ENCODE data around the gene PRKN.

The PRKN gene

DNA sequence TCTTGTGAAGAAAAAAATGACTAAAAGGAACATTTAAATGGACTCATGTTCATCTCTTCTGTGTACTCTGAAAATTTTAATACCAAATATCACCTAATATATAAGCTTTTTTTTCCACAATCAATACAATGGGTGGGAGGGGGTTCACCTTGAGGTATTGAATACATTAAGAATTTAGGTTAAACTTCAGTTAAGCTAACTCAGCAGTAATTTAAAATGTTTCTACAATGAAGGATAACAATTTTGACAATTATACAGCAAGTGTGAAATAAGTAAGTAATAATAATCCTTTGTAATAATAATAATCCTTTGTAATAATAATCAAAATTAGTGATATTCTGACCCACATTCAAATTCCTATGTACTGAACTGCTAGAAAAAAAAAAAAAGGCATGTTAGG is 136.0 kb downstream of the PRKN start:
- Histone ChIP-seq H3K36me3 (ENCODE audit: control insufficient read depth, insufficient read depth, low read length) (no peaks in the 10 kb centered on the region), H3K27ac (ENCODE audit: low read depth, low read length) (no peak overlapping the region), H3K9me3 (ENCODE audit: control insufficient read depth, insufficient read depth, low read depth, low read length) (no peaks in the 10 kb centered on the region), H3K27me3 (ENCODE audit: control insufficient read depth, insufficient read depth, low read length) (no peaks in the 10 kb centered on the region), H3K9ac (ENCODE audit: low read length) (no peak overlapping the region), H3K4me3 (ENCODE audit: low read depth, low read length) (no peak overlapping the region), H3K4me1 (ENCODE audit: control insufficient read depth, insufficient read depth, low read length) (no peaks in the 10 kb centered on the region)

DNA sequence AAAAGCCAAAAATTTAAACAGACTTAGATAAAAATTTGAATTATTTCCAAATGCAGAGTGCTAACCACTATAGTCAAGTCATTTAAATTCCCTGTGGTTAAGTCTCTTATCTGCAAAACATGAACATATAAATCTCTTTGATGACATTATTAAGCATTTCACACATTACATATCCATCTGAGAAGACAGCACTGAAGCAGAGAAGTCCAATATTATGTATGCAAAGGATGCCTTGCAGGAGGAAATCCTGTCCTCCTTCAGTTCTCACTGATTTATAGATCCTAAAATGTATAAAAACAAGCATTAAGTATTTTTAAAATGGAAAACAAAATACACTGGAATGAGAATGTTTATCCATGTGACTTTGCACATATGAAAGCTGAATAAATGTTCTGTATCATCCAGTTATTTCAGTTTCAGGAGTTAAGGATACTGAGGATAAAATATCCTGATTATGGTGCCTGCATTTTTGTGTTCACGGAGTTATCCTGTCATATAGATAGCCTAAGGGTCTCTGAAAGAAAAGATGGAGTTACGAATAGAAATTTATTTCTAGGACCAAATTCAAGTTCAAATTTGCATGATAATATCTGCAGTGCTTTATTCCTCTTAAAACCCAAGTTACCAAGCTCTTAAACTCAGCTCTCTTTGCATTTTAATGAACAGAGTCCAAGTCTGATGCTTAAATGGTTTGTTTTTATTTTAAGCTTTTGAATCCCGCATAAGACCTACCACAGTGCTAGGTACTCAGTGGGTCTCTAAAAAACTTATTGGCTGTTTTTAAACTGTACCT is 145.4 kb downstream of the PRKN start:
- no peaks in the 10 kb centered on the region for H3K27me3 ChIP-seq (ENCODE audit: control insufficient read depth, insufficient read depth, low read length)
- H3K4me1 ChIP-seq (ENCODE audit: control insufficient read depth, insufficient read depth, low read length): peaks cover 3% of the 10 kb centered on the region; the same call in 1 of the 2 replicates
- H3K4me3 ChIP-seq (ENCODE audit: low read depth, low read length): no peak overlapping the region
- H3K27ac ChIP-seq (ENCODE audit: low read depth, low read length): no peak overlapping the region
- no peaks in the 10 kb centered on the region for H3K9me3 ChIP-seq (ENCODE audit: control insufficient read depth, insufficient read depth, low read depth, low read length)
- no peaks in the 10 kb centered on the region for H3K36me3 ChIP-seq (ENCODE audit: control insufficient read depth, insufficient read depth, low read length)
- no peak overlapping the region for H3K9ac ChIP-seq (ENCODE audit: low read length)

DNA sequence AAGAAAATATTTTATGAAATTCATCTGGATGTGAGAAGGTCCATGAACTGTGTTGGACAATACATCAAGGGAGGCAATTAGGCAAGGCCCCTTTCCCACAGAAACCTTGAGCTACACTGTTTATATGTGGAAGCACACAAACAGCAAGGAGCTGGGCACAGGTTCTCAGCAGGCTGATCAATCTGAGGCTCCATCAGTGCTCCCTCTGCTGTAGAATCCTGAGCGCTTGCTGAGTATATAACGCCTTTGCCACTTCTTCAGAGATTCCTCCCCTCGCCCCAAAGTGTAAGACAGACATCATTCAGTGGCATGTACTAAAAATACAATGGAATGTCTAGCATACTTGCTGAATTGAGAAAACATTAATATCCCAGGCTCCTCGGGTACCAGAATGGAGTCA is 146.9 kb downstream of the PRKN start:
- no peaks in the 10 kb centered on the region for H3K9me3 ChIP-seq (ENCODE audit: control insufficient read depth, insufficient read depth, low read depth, low read length)
- no peaks in the 10 kb centered on the region for H3K27me3 ChIP-seq (ENCODE audit: control insufficient read depth, insufficient read depth, low read length)
- peaks cover 3% of the 10 kb centered on the region; the same call in 1 of the 2 replicates for H3K4me1 ChIP-seq (ENCODE audit: control insufficient read depth, insufficient read depth, low read length)
- H3K36me3 ChIP-seq (ENCODE audit: control insufficient read depth, insufficient read depth, low read length): no peaks in the 10 kb centered on the region
- H3K4me3 ChIP-seq (ENCODE audit: low read depth, low read length): no peak overlapping the region
- no peak overlapping the region for H3K27ac ChIP-seq (ENCODE audit: low read depth, low read length)
- no peak overlapping the region for H3K9ac ChIP-seq (ENCODE audit: low read length)

DNA sequence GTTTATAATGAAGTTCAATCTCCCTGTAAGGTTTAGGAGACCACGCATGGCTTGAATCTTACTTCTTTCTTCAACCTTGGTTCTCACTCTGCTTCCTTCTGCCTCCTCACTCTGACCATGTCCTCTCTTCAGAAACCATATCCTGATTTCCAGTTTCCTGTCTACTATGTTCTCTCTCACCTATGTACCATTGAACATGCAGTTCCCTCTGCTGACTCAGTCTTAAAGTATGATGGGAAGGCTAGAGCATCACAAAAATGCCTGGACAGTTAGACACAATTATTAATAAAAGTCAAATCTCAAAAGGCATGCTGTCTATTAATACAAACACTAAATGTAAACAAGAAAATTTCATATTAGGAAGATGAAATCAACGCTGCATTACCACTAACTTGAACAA is 151.6 kb downstream of the PRKN start:
- H3K27me3 ChIP-seq (ENCODE audit: control insufficient read depth, insufficient read depth, low read length): no peaks in the 10 kb centered on the region
- H3K4me1 ChIP-seq (ENCODE audit: control insufficient read depth, insufficient read depth, low read length): no peaks in the 10 kb centered on the region
- H3K4me3 ChIP-seq (ENCODE audit: low read depth, low read length): no peak overlapping the region
- no peaks in the 10 kb centered on the region for H3K9me3 ChIP-seq (ENCODE audit: control insufficient read depth, insufficient read depth, low read depth, low read length)
- no peaks in the 10 kb centered on the region for H3K36me3 ChIP-seq (ENCODE audit: control insufficient read depth, insufficient read depth, low read length)
- H3K27ac ChIP-seq (ENCODE audit: low read depth, low read length): no peak overlapping the region
- H3K9ac ChIP-seq (ENCODE audit: low read length): no peak overlapping the region

DNA sequence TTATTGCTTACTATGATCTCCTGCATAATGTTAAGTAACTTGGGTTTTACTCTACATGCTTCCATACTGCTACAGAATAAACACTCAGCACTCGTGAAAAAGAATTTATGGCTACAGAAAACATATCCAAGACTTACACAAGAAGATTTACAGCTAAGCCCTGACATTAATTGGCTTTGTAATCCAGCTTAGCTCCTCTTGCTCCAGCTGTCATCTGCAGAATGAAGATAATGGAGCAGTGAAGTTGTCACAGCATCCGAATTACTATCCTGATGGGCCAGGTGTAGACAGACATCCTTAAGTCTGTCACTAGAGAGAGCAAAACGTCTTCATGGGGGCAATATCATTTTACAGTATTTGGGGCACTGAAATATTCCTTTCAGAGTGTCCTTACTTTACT is 155.3 kb downstream of the PRKN start:
- Histone ChIP-seq H3K9me3 (ENCODE audit: control insufficient read depth, insufficient read depth, low read depth, low read length) (peaks cover 8% of the 10 kb centered on the region; the same call in 1 of the 2 replicates), H3K27me3 (ENCODE audit: control insufficient read depth, insufficient read depth, low read length) (no peaks in the 10 kb centered on the region), H3K27ac (ENCODE audit: low read depth, low read length) (no peak overlapping the region), H3K9ac (ENCODE audit: low read length) (no peak overlapping the region), H3K4me1 (ENCODE audit: control insufficient read depth, insufficient read depth, low read length) (no peaks in the 10 kb centered on the region), H3K4me3 (ENCODE audit: low read depth, low read length) (no peak overlapping the region), H3K36me3 (ENCODE audit: control insufficient read depth, insufficient read depth, low read length) (no peaks in the 10 kb centered on the region)

DNA sequence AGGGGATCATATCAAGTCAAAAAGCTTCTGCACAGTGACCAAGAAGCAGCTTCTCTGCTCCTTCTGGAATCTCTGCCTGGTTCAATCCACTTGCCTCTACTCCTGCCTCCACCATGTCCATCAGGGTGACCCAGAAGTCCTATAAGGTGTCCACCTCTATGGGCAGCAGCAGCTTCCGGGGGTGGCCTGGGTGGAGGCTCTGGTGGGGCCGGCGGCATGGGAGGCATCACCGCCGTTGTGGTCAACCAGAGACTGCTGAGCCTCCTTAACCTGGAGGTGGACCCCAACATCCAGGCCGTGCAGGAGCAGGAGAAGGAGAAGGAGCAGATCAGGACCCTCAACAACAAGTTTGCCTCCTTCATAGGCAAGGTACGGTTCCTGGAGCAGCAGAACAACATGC is 159.3 kb downstream of the PRKN start:
- Histone ChIP-seq H3K27ac (ENCODE audit: low read depth, low read length) (no peak overlapping the region), H3K9me3 (ENCODE audit: control insufficient read depth, insufficient read depth, low read depth, low read length) (peaks cover 11% of the 10 kb centered on the region; the same call in 1 of the 2 replicates), H3K4me3 (ENCODE audit: low read depth, low read length) (no peak overlapping the region), H3K4me1 (ENCODE audit: control insufficient read depth, insufficient read depth, low read length) (no peaks in the 10 kb centered on the region), H3K36me3 (ENCODE audit: control insufficient read depth, insufficient read depth, low read length) (no peaks in the 10 kb centered on the region), H3K27me3 (ENCODE audit: control insufficient read depth, insufficient read depth, low read length) (no peaks in the 10 kb centered on the region), H3K9ac (ENCODE audit: low read length) (no peak overlapping the region)

DNA sequence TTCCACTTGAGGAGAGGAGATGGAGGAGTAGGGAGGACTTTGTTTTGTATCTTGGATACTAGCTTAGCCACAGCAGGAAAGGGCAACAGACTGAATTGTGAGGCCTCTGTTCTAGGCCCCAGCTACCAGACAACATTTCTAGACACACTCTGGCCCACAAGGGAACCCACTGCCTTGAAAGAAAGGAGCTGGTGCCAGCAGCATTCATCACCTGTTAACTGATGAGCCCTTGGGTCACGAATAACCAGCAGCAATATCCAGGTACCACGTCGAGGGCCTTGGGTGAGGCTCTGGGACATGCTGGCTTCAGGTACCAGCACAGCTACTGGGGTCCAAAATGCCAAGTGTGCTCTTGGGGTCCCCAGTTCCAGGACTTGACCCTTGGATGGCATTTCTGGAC is 165.5 kb downstream of the PRKN start:
- no peaks in the 10 kb centered on the region for H3K36me3 ChIP-seq (ENCODE audit: control insufficient read depth, insufficient read depth, low read length)
- H3K4me3 ChIP-seq (ENCODE audit: low read depth, low read length): no peak overlapping the region
- no peak overlapping the region for H3K9ac ChIP-seq (ENCODE audit: low read length)
- H3K27me3 ChIP-seq (ENCODE audit: control insufficient read depth, insufficient read depth, low read length): no peaks in the 10 kb centered on the region
- 0 out of 2 replicates have a peak, but pooled peaks cover 3% of the 10 kb centered on the region for H3K9me3 ChIP-seq (ENCODE audit: control insufficient read depth, insufficient read depth, low read depth, low read length)
- no peak overlapping the region for H3K27ac ChIP-seq (ENCODE audit: low read depth, low read length)
- no peaks in the 10 kb centered on the region for H3K4me1 ChIP-seq (ENCODE audit: control insufficient read depth, insufficient read depth, low read length)

DNA sequence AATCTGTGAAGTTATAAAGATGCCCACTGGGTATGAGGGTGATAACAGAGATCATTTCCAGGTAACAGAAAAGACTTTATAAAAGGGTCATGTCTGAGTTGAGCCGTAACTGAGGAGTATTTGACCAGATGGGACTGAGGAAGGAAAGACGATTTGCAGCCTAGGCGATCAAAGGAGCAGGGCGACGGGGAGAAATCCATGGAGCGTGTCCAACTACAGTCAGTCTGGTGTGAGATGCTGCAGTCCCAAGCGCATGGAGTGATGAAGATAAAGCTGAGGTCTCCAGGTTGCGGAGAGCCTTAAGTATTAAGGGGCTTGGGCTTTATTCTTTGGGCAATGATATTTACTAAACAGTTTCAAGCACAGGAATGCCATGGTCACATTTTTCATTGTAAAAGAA is 166.7 kb downstream of the PRKN start:
- H3K4me3 ChIP-seq (ENCODE audit: low read depth, low read length): no peak overlapping the region
- H3K9ac ChIP-seq (ENCODE audit: low read length): no peak overlapping the region
- no peaks in the 10 kb centered on the region for H3K27me3 ChIP-seq (ENCODE audit: control insufficient read depth, insufficient read depth, low read length)
- H3K9me3 ChIP-seq (ENCODE audit: control insufficient read depth, insufficient read depth, low read depth, low read length): 0 out of 2 replicates have a peak, but pooled peaks cover 3% of the 10 kb centered on the region
- no peaks in the 10 kb centered on the region for H3K4me1 ChIP-seq (ENCODE audit: control insufficient read depth, insufficient read depth, low read length)
- H3K27ac ChIP-seq (ENCODE audit: low read depth, low read length): no peak overlapping the region
- no peaks in the 10 kb centered on the region for H3K36me3 ChIP-seq (ENCODE audit: control insufficient read depth, insufficient read depth, low read length)

DNA sequence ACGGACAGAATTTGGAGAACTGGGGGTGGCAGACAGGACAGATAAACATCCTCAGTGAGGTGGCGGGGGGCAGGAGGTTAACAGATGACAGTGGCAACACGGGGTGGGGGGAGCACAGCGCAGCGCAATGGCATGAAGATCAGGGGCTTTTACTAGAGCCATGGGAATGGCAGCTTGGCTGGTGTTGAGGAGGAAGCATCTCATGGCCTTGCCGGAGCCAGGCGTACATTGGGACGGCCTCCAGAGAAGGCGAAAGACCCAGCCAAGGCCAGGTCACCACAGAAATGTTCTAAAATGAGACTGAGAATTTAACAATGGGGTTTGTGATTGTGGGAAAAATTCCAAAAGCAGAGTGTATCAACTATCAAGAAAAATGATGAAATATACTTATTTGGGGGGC is 173.0 kb downstream of the PRKN start:
- no peaks in the 10 kb centered on the region for H3K9me3 ChIP-seq (ENCODE audit: control insufficient read depth, insufficient read depth, low read depth, low read length)
- H3K9ac ChIP-seq (ENCODE audit: low read length): no peak overlapping the region
- H3K27me3 ChIP-seq (ENCODE audit: control insufficient read depth, insufficient read depth, low read length): no peaks in the 10 kb centered on the region
- no peaks in the 10 kb centered on the region for H3K36me3 ChIP-seq (ENCODE audit: control insufficient read depth, insufficient read depth, low read length)
- H3K27ac ChIP-seq (ENCODE audit: low read depth, low read length): no peak overlapping the region
- no peak overlapping the region for H3K4me3 ChIP-seq (ENCODE audit: low read depth, low read length)
- no peaks in the 10 kb centered on the region for H3K4me1 ChIP-seq (ENCODE audit: control insufficient read depth, insufficient read depth, low read length)

DNA sequence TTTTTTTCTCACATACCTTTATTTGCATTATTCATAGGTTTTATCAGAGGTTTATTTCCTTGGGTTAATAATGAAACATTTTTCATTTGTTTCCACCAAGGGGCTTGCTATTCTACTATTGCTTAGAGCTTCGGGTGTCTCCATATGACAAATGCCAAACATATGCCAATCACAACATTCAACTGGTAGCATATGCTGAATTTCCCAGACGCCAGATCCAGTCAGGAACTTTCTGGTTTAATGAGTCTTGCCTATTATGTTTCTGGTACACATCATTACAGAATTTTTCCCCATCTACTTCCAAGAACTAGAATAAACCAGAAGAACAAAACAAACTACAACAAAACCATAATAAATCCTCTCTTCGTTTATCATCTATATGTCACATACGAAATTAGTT is 180.7 kb downstream of the PRKN start:
- peaks cover 13% of the 10 kb centered on the region; the same call in 1 of the 2 replicates for H3K4me1 ChIP-seq (ENCODE audit: control insufficient read depth, insufficient read depth, low read length)
- no peaks in the 10 kb centered on the region for H3K9me3 ChIP-seq (ENCODE audit: control insufficient read depth, insufficient read depth, low read depth, low read length)
- no peak overlapping the region for H3K9ac ChIP-seq (ENCODE audit: low read length)
- no peak overlapping the region for H3K27ac ChIP-seq (ENCODE audit: low read depth, low read length)
- no peaks in the 10 kb centered on the region for H3K36me3 ChIP-seq (ENCODE audit: control insufficient read depth, insufficient read depth, low read length)
- H3K4me3 ChIP-seq (ENCODE audit: low read depth, low read length): no peak overlapping the region
- H3K27me3 ChIP-seq (ENCODE audit: control insufficient read depth, insufficient read depth, low read length): no peaks in the 10 kb centered on the region

DNA sequence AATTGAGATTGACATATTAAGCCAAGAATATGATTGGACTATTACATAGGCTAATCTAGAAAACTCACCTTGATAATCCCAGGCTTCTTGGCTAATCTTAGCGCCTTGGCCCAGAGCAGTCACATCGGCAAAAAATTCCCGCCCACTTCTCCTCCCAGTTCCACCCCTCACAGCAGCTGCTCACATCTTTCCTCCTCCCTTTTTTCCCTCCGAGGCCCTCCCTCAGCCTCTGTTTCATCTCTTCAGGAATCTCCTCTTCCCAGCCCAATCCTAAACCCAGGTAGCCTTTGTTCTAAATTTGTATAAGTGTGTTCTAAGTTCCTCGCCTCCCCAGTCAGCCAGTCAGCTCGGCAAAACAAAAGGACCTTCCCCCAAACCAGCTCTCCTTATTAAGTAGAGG is 184.3 kb downstream of the PRKN start:
- Histone ChIP-seq H3K27me3 (ENCODE audit: control insufficient read depth, insufficient read depth, low read length) (no peaks in the 10 kb centered on the region), H3K36me3 (ENCODE audit: control insufficient read depth, insufficient read depth, low read length) (no peaks in the 10 kb centered on the region), H3K9me3 (ENCODE audit: control insufficient read depth, insufficient read depth, low read depth, low read length) (no peaks in the 10 kb centered on the region)

More for the DNA sequence above, 184.3 kb downstream of the PRKN start:
- Histone ChIP-seq H3K9ac (ENCODE audit: low read length) (no peak overlapping the region), H3K4me3 (ENCODE audit: low read depth, low read length) (no peak overlapping the region), H3K4me1 (ENCODE audit: control insufficient read depth, insufficient read depth, low read length) (peaks cover 13% of the 10 kb centered on the region; the same call in 1 of the 2 replicates), H3K27ac (ENCODE audit: low read depth, low read length) (no peak overlapping the region)

Data from HUES6 (cell line).